ENCODE measurements around the gene BARHL1. TPM values are rescaled to one million over a fixed set of nuclear protein-coding genes. Genes with fewer than 3 reads are reported as not detected.

The BARHL1 gene
- total and polyA plus RNA-seq, 2 experiments from 2014 or later: not detected

DNA sequence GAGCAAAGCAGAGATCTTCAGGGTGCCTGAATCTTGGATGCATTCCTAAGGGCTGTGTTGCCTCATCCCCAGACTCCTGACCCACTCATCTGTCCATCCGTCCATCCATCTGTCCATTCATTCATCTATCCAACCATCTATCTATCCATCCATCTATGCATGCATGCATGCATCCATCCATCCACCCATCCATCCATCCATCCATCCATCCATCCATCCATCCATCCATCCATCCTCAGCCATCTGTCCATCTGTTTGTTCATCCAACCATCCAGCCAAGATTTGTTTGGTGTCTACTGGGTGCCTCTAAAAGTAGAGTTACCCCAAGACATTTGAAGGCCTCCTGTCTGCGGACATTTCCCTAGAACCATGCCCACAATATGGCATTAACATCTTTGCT lies 27.7 kb upstream of the BARHL1 start:
- peaks cover 5% of the 10 kb centered on the region for H3K27me3 Mint-ChIP-seq (ENCODE audit: insufficient read depth, low read depth, poor library complexity)
- no peak overlapping the region for H3K27ac ChIP-seq (ENCODE audit: low read depth)
- H3K27ac Mint-ChIP-seq: no peak overlapping the region
- no peaks in the 10 kb centered on the region for H3K36me3 ChIP-seq (ENCODE audit: insufficient read depth)
- H3K4me1 ChIP-seq (ENCODE audit: insufficient read depth): no peaks in the 10 kb centered on the region
- no peak for ATAC-seq
- no peak for DNase-seq (ENCODE audit: low spot score)
- H3K4me1 Mint-ChIP-seq: peaks cover 13% of the 10 kb centered on the region
- no peaks in the 10 kb centered on the region for H3K27me3 ChIP-seq (ENCODE audit: insufficient read depth)
- no peak overlapping the region for H3K4me3 Mint-ChIP-seq
- peaks cover 9% of the 10 kb centered on the region for H3K9me3 Mint-ChIP-seq
- no peak overlapping the region for H3K4me3 ChIP-seq
- no peak overlapping the region for H2AFZ ChIP-seq
- no peaks in the 10 kb centered on the region for H3F3A ChIP-seq (replicated peaks; ENCODE audit: low read depth)
- no peaks in the 10 kb centered on the region for H3K79me2 ChIP-seq (replicated peaks; ENCODE audit: insufficient read depth)
- no peak overlapping the region for H3K4me2 ChIP-seq
- no peaks in the 10 kb centered on the region for H4K20me1 ChIP-seq (replicated peaks; ENCODE audit: insufficient read depth)
- peaks cover 5% of the 10 kb centered on the region for H3K36me3 Mint-ChIP-seq (ENCODE audit: low read depth)
- H3K9me2 ChIP-seq (ENCODE audit: insufficient read depth): no peaks in the 10 kb centered on the region
- TF ChIP-seq, protein P1, sequence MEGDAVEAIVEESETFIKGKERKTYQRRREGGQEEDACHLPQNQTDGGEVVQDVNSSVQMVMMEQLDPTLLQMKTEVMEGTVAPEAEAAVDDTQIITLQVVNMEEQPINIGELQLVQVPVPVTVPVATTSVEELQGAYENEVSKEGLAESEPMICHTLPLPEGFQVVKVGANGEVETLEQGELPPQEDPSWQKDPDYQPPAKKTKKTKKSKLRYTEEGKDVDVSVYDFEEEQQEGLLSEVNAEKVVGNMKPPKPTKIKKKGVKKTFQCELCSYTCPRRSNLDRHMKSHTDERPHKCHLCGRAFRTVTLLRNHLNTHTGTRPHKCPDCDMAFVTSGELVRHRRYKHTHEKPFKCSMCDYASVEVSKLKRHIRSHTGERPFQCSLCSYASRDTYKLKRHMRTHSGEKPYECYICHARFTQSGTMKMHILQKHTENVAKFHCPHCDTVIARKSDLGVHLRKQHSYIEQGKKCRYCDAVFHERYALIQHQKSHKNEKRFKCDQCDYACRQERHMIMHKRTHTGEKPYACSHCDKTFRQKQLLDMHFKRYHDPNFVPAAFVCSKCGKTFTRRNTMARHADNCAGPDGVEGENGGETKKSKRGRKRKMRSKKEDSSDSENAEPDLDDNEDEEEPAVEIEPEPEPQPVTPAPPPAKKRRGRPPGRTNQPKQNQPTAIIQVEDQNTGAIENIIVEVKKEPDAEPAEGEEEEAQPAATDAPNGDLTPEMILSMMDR (conservative IDR thresholded peaks at IDR 0.05; ENCODE audit: low read depth in 2 of 2): no peak
- TF ChIP-seq ZNF331 (CRISPR knock-in tag; IDR thresholded peaks at IDR 0.05; ENCODE audit: low read depth): no peak
- TF ChIP-seq JUNB (IDR thresholded peaks at IDR 0.05; ENCODE audit: unreplicated experiment): no peak
- no peak for TF ChIP-seq ETS1 (IDR thresholded peaks at IDR 0.05)
- TF ChIP-seq CREB1 (CRISPR knock-in tag; IDR thresholded peaks at IDR 0.05; ENCODE audit: low read depth): no peak
- TF ChIP-seq ZNF114 (CRISPR knock-in tag; IDR thresholded peaks at IDR 0.05): no peak
- no peak for TF ChIP-seq NANOG (IDR thresholded peaks at IDR 0.05; ENCODE audit: borderline replicate concordance)
- TF ChIP-seq, protein P2, sequence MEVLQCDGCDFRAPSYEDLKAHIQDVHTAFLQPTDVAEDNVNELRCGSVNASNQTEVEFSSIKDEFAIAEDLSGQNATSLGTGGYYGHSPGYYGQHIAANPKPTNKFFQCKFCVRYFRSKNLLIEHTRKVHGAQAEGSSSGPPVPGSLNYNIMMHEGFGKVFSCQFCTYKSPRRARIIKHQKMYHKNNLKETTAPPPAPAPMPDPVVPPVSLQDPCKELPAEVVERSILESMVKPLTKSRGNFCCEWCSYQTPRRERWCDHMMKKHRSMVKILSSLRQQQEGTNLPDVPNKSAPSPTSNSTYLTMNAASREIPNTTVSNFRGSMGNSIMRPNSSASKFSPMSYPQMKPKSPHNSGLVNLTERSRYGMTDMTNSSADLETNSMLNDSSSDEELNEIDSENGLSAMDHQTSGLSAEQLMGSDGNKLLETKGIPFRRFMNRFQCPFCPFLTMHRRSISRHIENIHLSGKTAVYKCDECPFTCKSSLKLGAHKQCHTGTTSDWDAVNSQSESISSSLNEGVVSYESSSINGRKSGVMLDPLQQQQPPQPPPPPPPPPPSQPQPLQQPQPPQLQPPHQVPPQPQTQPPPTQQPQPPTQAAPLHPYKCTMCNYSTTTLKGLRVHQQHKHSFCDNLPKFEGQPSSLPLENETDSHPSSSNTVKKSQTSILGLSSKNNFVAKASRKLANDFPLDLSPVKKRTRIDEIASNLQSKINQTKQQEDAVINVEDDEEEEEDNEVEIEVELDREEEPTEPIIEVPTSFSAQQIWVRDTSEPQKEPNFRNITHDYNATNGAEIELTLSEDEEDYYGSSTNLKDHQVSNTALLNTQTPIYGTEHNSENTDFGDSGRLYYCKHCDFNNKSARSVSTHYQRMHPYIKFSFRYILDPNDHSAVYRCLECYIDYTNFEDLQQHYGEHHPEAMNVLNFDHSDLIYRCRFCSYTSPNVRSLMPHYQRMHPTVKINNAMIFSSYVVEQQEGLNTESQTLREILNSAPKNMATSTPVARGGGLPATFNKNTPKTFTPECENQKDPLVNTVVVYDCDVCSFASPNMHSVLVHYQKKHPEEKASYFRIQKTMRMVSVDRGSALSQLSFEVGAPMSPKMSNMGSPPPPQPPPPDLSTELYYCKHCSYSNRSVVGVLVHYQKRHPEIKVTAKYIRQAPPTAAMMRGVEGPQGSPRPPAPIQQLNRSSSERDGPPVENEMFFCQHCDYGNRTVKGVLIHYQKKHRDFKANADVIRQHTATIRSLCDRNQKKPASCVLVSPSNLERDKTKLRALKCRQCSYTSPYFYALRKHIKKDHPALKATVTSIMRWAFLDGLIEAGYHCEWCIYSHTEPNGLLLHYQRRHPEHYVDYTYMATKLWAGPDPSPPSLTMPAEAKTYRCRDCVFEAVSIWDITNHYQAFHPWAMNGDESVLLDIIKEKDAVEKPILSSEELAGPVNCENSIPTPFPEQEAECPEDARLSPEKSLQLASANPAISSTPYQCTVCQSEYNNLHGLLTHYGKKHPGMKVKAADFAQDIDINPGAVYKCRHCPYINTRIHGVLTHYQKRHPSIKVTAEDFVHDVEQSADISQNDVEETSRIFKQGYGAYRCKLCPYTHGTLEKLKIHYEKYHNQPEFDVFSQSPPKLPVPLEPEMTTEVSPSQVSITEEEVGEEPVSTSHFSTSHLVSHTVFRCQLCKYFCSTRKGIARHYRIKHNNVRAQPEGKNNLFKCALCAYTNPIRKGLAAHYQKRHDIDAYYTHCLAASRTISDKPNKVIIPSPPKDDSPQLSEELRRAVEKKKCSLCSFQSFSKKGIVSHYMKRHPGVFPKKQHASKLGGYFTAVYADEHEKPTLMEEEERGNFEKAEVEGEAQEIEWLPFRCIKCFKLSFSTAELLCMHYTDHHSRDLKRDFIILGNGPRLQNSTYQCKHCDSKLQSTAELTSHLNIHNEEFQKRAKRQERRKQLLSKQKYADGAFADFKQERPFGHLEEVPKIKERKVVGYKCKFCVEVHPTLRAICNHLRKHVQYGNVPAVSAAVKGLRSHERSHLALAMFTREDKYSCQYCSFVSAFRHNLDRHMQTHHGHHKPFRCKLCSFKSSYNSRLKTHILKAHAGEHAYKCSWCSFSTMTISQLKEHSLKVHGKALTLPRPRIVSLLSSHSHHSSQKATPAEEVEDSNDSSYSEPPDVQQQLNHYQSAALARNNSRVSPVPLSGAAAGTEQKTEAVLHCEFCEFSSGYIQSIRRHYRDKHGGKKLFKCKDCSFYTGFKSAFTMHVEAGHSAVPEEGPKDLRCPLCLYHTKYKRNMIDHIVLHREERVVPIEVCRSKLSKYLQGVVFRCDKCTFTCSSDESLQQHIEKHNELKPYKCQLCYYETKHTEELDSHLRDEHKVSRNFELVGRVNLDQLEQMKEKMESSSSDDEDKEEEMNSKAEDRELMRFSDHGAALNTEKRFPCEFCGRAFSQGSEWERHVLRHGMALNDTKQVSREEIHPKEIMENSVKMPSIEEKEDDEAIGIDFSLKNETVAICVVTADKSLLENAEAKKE (CRISPR knock-in tag; IDR thresholded peaks at IDR 0.05): no peak
- no peak for TF ChIP-seq EZH2phosphoT487 (IDR thresholded peaks at IDR 0.05; ENCODE audit: unreplicated experiment)
- no peak for TF ChIP-seq POLR2AphosphoS5 (IDR thresholded peaks at IDR 0.05; ENCODE audit: low read depth)
- TF ChIP-seq, protein P3, sequence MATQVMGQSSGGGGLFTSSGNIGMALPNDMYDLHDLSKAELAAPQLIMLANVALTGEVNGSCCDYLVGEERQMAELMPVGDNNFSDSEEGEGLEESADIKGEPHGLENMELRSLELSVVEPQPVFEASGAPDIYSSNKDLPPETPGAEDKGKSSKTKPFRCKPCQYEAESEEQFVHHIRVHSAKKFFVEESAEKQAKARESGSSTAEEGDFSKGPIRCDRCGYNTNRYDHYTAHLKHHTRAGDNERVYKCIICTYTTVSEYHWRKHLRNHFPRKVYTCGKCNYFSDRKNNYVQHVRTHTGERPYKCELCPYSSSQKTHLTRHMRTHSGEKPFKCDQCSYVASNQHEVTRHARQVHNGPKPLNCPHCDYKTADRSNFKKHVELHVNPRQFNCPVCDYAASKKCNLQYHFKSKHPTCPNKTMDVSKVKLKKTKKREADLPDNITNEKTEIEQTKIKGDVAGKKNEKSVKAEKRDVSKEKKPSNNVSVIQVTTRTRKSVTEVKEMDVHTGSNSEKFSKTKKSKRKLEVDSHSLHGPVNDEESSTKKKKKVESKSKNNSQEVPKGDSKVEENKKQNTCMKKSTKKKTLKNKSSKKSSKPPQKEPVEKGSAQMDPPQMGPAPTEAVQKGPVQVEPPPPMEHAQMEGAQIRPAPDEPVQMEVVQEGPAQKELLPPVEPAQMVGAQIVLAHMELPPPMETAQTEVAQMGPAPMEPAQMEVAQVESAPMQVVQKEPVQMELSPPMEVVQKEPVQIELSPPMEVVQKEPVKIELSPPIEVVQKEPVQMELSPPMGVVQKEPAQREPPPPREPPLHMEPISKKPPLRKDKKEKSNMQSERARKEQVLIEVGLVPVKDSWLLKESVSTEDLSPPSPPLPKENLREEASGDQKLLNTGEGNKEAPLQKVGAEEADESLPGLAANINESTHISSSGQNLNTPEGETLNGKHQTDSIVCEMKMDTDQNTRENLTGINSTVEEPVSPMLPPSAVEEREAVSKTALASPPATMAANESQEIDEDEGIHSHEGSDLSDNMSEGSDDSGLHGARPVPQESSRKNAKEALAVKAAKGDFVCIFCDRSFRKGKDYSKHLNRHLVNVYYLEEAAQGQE (IDR thresholded peaks at IDR 0.05; ENCODE audit: unreplicated experiment): no peak
- no peak for TF ChIP-seq STAT1 (IDR thresholded peaks at IDR 0.05; ENCODE audit: unreplicated experiment)
- TF ChIP-seq EZH2 (IDR thresholded peaks at IDR 0.05; ENCODE audit: low read depth, unreplicated experiment): no peak
